CD14-positive monocyte (primary cell): Measurements from ENCODE around the gene SLC44A4. TPM values are rescaled to one million over a fixed set of nuclear protein-coding genes. Genes with fewer than 3 reads are reported as not detected.

Experiments used
- DNase-seq, 3 donors: peaks; one replicate each; pipeline ENCODE4 v3.0.0-alpha.2; 2011 to 2022
- H2AFZ ChIP-seq: 2 replicates; pipeline ENCODE4 v1.6.0; 2012; ENCODE audit warnings: mild to moderate bottlenecking, low read depth, low read length, inconsistent platforms; ENCODE audit not compliant: insufficient read depth, poor library complexity, severe bottlenecking
- H3K27ac ChIP-seq, 2 donors: 1 replicate in 1 of 2; 2 replicates in 1 of 2; pipeline ENCODE4 v1.5.1; 2012 to 2013; ENCODE audit warnings: low read length in 2 of 2, control low read depth in 1 of 2, inconsistent platforms in 1 of 2, low read depth in 1 of 2, mild to moderate bottlenecking in 1 of 2
- H3K27me3 ChIP-seq, 2 donors: one replicate each; pipeline versions ENCODE4 v1.6.0 to v1.6.1; 2011 to 2013; ENCODE audit warnings: low read length in 2 of 2; ENCODE audit not compliant: control insufficient read depth in 2 of 2, insufficient read depth in 2 of 2
- H3K36me3 ChIP-seq, 2 donors: replicated peaks in 1 of 2; 1 replicate in 1 of 2; 2 replicates in 1 of 2; pipeline versions ENCODE4 v1.5.1 to v1.6.1; 2012 to 2013; ENCODE audit warnings: low read length in 2 of 2, control low read depth in 1 of 2, inconsistent platforms in 1 of 2, mild to moderate bottlenecking in 1 of 2; ENCODE audit not compliant: insufficient read depth in 2 of 2, control insufficient read depth in 1 of 2
- H3K4me1 ChIP-seq, 2 donors: 1 replicate in 1 of 2; 2 replicates in 1 of 2; pipeline versions ENCODE4 v1.5.1 to v1.6.1; 2012 to 2013; ENCODE audit warnings: low read length in 2 of 2, control low read depth in 1 of 2, inconsistent platforms in 1 of 2, mild to moderate bottlenecking in 1 of 2, moderate library complexity in 1 of 2; ENCODE audit not compliant: insufficient read depth in 2 of 2, control insufficient read depth in 1 of 2
- H3K4me2 ChIP-seq: replicated peaks from 2 replicates; pipeline ENCODE3; 2012; ENCODE audit warnings: low read length, moderate library complexity, mild to moderate bottlenecking; ENCODE audit not compliant: poor library complexity, severe bottlenecking; ENCODE audit errors: extremely low read depth
- H3K4me3 ChIP-seq, 3 experiments: fragments of 200-600 bp in 1 of 3; sonication (generic) in 1 of 3; replicated peaks in 1 of 3; 1 replicate in 2 of 3; 2 replicates in 1 of 3; pipeline ENCODE4 v1.5.1; 2011 to 2013; ENCODE audit warnings: low read length in 3 of 3, mild to moderate bottlenecking in 3 of 3, control low read depth in 2 of 3, low read depth in 2 of 3, inconsistent platforms in 1 of 3, moderate library complexity in 1 of 3
- H3K79me2 ChIP-seq: 2 replicates; pipeline ENCODE4 v1.6.0; 2012; ENCODE audit warnings: mild to moderate bottlenecking, control low read depth, inconsistent platforms, low read length, moderate library complexity; ENCODE audit not compliant: insufficient read depth
- H3K9ac ChIP-seq: 2 replicates; pipeline ENCODE4 v1.6.0; 2017; ENCODE audit warnings: low read length, mild to moderate bottlenecking; ENCODE audit not compliant: insufficient read depth, poor library complexity, severe bottlenecking
- H3K9me3 ChIP-seq, 2 donors: replicated peaks in 1 of 2; 1 replicate in 1 of 2; 2 replicates in 1 of 2; pipeline versions ENCODE4 v1.5.1 to v1.6.1; 2012 to 2013; ENCODE audit warnings: low read length in 2 of 2, control low read depth in 1 of 2; ENCODE audit not compliant: control insufficient read depth in 1 of 2, insufficient read depth in 1 of 2
- H4K20me1 ChIP-seq: 2 replicates; pipeline ENCODE4 v1.6.0; 2012; ENCODE audit warnings: mild to moderate bottlenecking, low read length, control low read depth, moderate library complexity; ENCODE audit not compliant: insufficient read depth
- H3K27ac Mint-ChIP-seq, 7 donors: one replicate each; pipeline ENCODE4 v1.8.0; 2020; ENCODE audit warnings: mild to moderate bottlenecking in 7 of 7, mixed read lengths in 7 of 7, moderate library complexity in 6 of 7, inconsistent platforms in 2 of 7
- H3K27me3 Mint-ChIP-seq, 3 donors: one replicate each; pipeline ENCODE4 v1.8.0; 2021 to 2022; ENCODE audit warnings: low read depth in 3 of 3, mild to moderate bottlenecking in 3 of 3, mixed read lengths in 3 of 3, moderate library complexity in 3 of 3, inconsistent platforms in 1 of 3
- H3K36me3 Mint-ChIP-seq, 2 donors: one replicate each; pipeline ENCODE4 v1.8.0; 2020; ENCODE audit warnings: mixed read lengths in 2 of 2, inconsistent platforms in 1 of 2, mild to moderate bottlenecking in 1 of 2
- H3K4me1 Mint-ChIP-seq: one replicate; pipeline ENCODE4 v1.8.0; 2020; ENCODE audit warnings: mild to moderate bottlenecking, mixed read lengths
- H3K4me3 Mint-ChIP-seq, 2 donors: one replicate each; pipeline ENCODE4 v1.8.0; 2020; ENCODE audit warnings: mild to moderate bottlenecking in 2 of 2, mixed read lengths in 2 of 2, moderate library complexity in 1 of 2
- H3K9me3 Mint-ChIP-seq, 7 donors: one replicate each; pipeline ENCODE4 v1.8.0; 2020 to 2022; ENCODE audit warnings: mixed read lengths in 7 of 7, mild to moderate bottlenecking in 6 of 7, moderate library complexity in 6 of 7, inconsistent platforms in 2 of 7
- WGBS: methylation state at CpG from one replicate; pipeline ENCODE4 v1.1.5; 2013; ENCODE audit warnings: missing lambda C conversion rate; ENCODE audit not compliant: insufficient coverage; 5-methylcytosine and 5-hydroxymethylcytosine counted together
- intact Hi-C, 2 donors: fragments of 100-400 bp; cut with micrococcal nuclease; formaldehyde crosslinking; loops; one replicate each; pipeline versions ENCODE4 v1.15.0 to v1.15.1; 2023
- polyA plus RNA-seq, 3 donors: library from polyadenylated mRNA; depleted of rRNA in 1 of 3; unstranded in 2 of 3; stranded (reverse) in 1 of 3; fragments of 300-500 nt in 2 of 3; fragments of >200 nt in 1 of 3; fragmentation: Illumina TruSeq in 2 of 3; gene quantifications; 1 replicate in 2 of 3; 2 replicates in 1 of 3; pipeline ENCODE4 v1.2.3, GENCODE V29; 2012 to 2021
- TF ChIP-seq, protein P1 (sequence below): fragments of 200-600 bp; IDR thresholded peaks from one replicate; pipeline ENCODE4 v1.8.0; 2022; ENCODE audit warnings: antibody characterized with exemption, mild to moderate bottlenecking

SLC44A4 gene
- polyA plus RNA-seq, 3 donors, result 0.09 TPM; not detected in 2

DNA sequence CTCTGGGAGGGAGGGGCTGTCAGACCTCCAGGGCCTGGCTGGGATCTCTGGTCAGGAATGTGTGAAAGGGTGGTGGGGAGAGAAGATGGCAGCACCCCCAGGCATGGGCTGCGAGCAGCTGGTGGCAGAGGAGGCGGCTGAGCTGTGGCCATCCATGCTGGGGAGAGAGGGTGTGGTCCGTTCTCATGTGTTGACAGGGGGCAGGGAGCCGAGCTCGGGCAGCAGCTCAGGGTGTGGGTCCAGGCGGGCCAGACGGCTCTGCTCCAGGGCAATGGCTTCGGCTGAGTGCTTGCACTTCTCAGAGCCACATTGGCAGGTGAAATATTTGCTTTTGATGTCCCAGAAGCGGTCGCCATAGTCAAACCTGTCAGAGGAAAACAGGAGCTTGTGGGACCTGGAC, 1.1 kb upstream of the SLC44A4 start:
- intact Hi-C loops, result no loop called here
- Histone ChIP-seq H3K4me1 (no peaks in the 10 kb centered on the region), H2AFZ (no peak overlapping the region), H3K27me3 (no peaks in the 10 kb centered on the region), H3K9me3 (no peaks in the 10 kb centered on the region), H3K4me3 (no peak overlapping the region), H3K4me2 (no peak overlapping the region), H4K20me1 (no peaks in the 10 kb centered on the region), H3K27ac (no peak overlapping the region), H3K36me3 (peaks cover 52 to 54% of the 10 kb centered on the region in 2 donors), H3K79me2 (no peaks in the 10 kb centered on the region), H3K9ac (no peak overlapping the region)
- WGBS, result 97% methylated on average over 10 of the region's 10 CpGs
- peaks cover 47 to 60% of the 10 kb centered on the region in 2 donors for H3K36me3 Mint-ChIP-seq
- TF ChIP-seq, protein P1, sequence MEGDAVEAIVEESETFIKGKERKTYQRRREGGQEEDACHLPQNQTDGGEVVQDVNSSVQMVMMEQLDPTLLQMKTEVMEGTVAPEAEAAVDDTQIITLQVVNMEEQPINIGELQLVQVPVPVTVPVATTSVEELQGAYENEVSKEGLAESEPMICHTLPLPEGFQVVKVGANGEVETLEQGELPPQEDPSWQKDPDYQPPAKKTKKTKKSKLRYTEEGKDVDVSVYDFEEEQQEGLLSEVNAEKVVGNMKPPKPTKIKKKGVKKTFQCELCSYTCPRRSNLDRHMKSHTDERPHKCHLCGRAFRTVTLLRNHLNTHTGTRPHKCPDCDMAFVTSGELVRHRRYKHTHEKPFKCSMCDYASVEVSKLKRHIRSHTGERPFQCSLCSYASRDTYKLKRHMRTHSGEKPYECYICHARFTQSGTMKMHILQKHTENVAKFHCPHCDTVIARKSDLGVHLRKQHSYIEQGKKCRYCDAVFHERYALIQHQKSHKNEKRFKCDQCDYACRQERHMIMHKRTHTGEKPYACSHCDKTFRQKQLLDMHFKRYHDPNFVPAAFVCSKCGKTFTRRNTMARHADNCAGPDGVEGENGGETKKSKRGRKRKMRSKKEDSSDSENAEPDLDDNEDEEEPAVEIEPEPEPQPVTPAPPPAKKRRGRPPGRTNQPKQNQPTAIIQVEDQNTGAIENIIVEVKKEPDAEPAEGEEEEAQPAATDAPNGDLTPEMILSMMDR, result no peak
- no peaks in the 10 kb centered on the region for H3K4me1 Mint-ChIP-seq
- peak overlapping the region in 3 of 7 donors; percentile 50 to 53 (median 51) for H3K27ac Mint-ChIP-seq
- peaks cover 5 to 7% (median 5%) of the 10 kb centered on the region in 3 donors for H3K27me3 Mint-ChIP-seq
- H3K9me3 Mint-ChIP-seq, result peaks cover 0 to 1% (median 0%) of the 10 kb centered on the region in 7 donors
- DNase-seq, result peak in 1 of 3 donors; percentile 3
- H3K4me3 Mint-ChIP-seq, result no peak overlapping the region

DNA sequence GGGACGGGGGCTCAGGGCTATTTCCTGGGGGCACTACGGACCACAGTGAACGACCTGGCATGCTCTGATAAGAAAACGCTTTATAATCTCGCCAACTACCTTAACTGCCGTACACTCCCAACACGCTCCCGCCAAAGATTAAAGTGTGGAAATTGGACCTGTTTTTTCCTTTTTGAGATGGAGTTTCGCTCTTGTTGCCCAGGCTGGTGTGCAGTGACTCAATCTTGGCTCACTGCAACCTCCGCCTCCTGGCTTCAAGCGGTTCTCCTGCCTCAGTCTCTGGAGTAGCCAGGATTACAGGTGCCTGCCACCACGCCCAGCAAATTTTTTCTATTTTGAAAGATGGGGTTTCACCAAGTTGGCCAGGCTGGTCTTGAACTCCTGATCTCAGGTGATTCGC, 346 bp upstream of the SLC44A4 start:
- H3K4me3 ChIP-seq, result no peak overlapping the region

More for the DNA sequence above, 346 bp upstream of the SLC44A4 start:
- H3K4me3 Mint-ChIP-seq, result peak overlapping the region in 1 of 2 donors; percentile 31
- H3K27me3 ChIP-seq, result no peaks in the 10 kb centered on the region
- no peak overlapping the region for H2AFZ ChIP-seq
- no peak overlapping the region for H3K9ac ChIP-seq
- TF ChIP-seq, protein P1, result no peak
- H3K9me3 Mint-ChIP-seq, result peaks cover 0 to 1% (median 0%) of the 10 kb centered on the region in 7 donors
- H4K20me1 ChIP-seq, result no peaks in the 10 kb centered on the region
- DNase-seq, result no peak
- H3K27me3 Mint-ChIP-seq, result peaks cover 5 to 7% (median 5%) of the 10 kb centered on the region in 3 donors
- H3K36me3 Mint-ChIP-seq, result peaks cover 44 to 52% of the 10 kb centered on the region in 2 donors
- peak overlapping the region in 1 of 7 donors; percentile 42 for H3K27ac Mint-ChIP-seq
- H3K36me3 ChIP-seq, result peaks cover 44 to 46% of the 10 kb centered on the region in 2 donors
- no peak overlapping the region for H3K4me2 ChIP-seq
- H3K79me2 ChIP-seq, result no peaks in the 10 kb centered on the region
- WGBS, result 70% methylated on average over 11 of the region's 13 CpGs
- no peaks in the 10 kb centered on the region for H3K9me3 ChIP-seq
- intact Hi-C loops, result no loop called here
- no peak overlapping the region for H3K27ac ChIP-seq
- no peaks in the 10 kb centered on the region for H3K4me1 ChIP-seq
- no peaks in the 10 kb centered on the region for H3K4me1 Mint-ChIP-seq
